Measurements from ENCODE around the gene FAM174B.

DNA sequence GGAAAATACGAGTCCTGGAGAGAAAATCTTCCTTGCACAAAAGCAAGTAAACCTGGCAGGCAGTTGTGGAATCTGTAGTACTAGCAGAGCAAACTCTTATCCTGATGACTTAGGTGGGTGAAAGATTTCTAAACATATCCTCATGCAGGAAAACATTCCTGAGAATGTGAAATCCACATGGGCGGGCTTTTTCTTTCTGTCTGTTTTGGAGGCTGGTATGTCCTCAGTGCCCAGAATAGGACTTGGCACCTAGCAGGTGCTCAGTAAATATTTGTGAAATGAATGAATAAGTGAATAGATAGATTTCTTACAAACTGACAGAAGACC is 53.3 kb downstream of the FAM174B start:
- TF ChIP-seq, protein P1, sequence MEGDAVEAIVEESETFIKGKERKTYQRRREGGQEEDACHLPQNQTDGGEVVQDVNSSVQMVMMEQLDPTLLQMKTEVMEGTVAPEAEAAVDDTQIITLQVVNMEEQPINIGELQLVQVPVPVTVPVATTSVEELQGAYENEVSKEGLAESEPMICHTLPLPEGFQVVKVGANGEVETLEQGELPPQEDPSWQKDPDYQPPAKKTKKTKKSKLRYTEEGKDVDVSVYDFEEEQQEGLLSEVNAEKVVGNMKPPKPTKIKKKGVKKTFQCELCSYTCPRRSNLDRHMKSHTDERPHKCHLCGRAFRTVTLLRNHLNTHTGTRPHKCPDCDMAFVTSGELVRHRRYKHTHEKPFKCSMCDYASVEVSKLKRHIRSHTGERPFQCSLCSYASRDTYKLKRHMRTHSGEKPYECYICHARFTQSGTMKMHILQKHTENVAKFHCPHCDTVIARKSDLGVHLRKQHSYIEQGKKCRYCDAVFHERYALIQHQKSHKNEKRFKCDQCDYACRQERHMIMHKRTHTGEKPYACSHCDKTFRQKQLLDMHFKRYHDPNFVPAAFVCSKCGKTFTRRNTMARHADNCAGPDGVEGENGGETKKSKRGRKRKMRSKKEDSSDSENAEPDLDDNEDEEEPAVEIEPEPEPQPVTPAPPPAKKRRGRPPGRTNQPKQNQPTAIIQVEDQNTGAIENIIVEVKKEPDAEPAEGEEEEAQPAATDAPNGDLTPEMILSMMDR (IDR thresholded peaks at IDR 0.05): no peak
- no peak for TF ChIP-seq POLR2A (IDR thresholded peaks at IDR 0.05)
- no peak for TF ChIP-seq POLR2AphosphoS5 (IDR thresholded peaks at IDR 0.05; ENCODE audit: insufficient read depth in 1 of 2, low read depth in 1 of 2)
